GM19452 (cell line): Measurements from ENCODE around the gene RNASE12.

Experiments used
- ATAC-seq: cut with Tn5 transposase; IDR thresholded peaks from one replicate; pipeline ENCODE4 v1.9.1; 2021; ENCODE audit not compliant: unreplicated experiment

The RNASE12 gene

DNA sequence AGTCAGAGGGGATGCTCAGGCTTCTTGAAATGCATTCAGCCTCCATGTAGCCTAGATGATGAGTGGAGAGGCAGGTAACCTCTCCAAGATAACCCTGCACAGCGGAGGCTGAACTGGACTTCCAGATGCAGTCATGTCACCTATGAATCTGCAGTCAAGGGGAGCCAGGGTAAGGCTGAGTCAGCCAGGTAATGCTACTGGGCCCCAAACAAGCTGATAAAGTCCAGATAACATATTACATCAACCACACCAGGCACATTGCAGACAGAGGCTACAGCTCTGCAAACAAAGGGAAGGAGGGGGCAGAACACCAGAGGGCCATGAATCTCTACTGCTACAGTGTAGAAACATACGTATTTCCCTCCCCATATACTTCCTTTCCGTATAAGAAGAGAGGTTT, 44.3 kb downstream of the RNASE12 start:
- no peak for ATAC-seq
